IPS-18a (cell line): ENCODE measurements around the gene PRF1.
"Not testable (repeated sequence)": the region's sequence is repeated elsewhere in the genome, so short reads cannot be mapped to it uniquely, and the experiment has no call there.

Experiments
- H3K27ac ChIP-seq: one replicate; pipeline ENCODE4 v1.5.1; 2013; ENCODE audit warnings: low read length
- H3K27me3 ChIP-seq: one replicate; pipeline ENCODE4 v1.6.1; 2013; ENCODE audit warnings: mild to moderate bottlenecking, low read length; ENCODE audit not compliant: control insufficient read depth, insufficient read depth
- H3K36me3 ChIP-seq: one replicate; pipeline ENCODE4 v1.6.1; 2013; ENCODE audit warnings: low read depth, low read length; ENCODE audit not compliant: control insufficient read depth
- H3K4me1 ChIP-seq: one replicate; pipeline ENCODE4 v1.6.1; 2013; ENCODE audit warnings: low read depth, low read length; ENCODE audit not compliant: control insufficient read depth
- H3K4me3 ChIP-seq: one replicate; pipeline ENCODE4 v1.5.1; 2013; ENCODE audit warnings: low read length
- H3K9ac ChIP-seq: one replicate; pipeline ENCODE4 v1.6.1; 2013; ENCODE audit warnings: mild to moderate bottlenecking, low read length, moderate library complexity
- H3K9me3 ChIP-seq: one replicate; pipeline ENCODE4 v1.6.1; 2013; ENCODE audit warnings: low read depth, low read length; ENCODE audit not compliant: control insufficient read depth

The PRF1 gene

DNA sequence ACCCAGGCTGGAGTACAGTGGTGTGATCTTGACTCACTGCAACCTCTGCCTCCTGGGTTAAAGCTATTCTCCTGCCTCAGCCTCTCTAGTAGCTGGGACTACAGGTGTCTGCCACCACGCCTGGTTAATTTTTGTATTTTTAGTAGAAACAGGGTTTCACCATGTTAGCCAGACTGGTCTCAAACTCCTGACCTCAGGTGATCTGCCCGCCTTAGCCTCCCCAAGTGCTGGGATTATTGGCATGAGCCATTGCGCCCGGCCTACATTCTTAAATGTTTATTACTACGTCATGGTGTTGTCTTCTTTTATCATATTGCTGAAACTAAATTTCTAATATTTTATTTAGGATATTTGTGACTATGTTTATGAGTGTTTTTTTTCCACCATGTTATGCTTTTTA lies 21.4 kb downstream of the PRF1 start:
- H3K9me3 ChIP-seq, H3K27ac ChIP-seq, H3K4me3 ChIP-seq, H3K9ac ChIP-seq, H3K4me1 ChIP-seq, H3K36me3 ChIP-seq, H3K27me3 ChIP-seq: not testable (repeated sequence)

DNA sequence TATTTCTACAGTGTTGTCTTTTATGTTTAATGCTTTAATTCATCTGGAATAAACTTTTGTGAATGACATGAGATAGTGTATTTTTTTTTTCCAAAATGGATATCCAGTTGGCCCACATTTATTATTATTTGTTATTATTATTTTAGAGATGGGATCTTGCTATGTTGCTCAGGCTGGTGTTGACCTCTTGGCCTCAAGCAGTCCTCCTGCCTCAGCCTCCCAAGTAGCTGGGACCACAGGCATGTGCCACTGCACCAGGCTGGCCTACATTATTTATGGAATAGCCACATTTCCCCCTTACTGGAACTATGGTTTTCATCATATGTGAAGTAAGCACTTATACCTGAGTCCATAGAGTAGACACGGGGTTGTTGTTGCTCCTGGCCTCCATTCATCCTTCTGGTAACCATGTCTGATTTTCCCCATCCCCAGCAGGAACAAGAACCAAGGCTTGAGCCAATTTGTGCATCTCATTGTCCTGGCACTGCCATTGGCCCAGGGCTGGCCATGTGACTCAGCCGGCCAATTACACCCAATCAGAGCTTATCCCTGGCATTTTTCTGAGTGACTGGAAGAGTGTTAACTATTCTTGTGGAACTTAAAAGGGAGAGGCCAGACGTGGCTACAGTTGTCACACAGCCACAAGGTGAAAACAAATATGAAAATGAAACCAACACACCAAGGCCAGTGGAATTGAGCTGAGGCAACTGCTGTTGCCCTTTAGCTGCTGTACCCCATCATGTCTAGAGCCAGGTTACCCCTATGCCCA lies 23.1 kb downstream of the PRF1 start:
- H3K4me1 ChIP-seq: no peaks in the 10 kb centered on the region

DNA sequence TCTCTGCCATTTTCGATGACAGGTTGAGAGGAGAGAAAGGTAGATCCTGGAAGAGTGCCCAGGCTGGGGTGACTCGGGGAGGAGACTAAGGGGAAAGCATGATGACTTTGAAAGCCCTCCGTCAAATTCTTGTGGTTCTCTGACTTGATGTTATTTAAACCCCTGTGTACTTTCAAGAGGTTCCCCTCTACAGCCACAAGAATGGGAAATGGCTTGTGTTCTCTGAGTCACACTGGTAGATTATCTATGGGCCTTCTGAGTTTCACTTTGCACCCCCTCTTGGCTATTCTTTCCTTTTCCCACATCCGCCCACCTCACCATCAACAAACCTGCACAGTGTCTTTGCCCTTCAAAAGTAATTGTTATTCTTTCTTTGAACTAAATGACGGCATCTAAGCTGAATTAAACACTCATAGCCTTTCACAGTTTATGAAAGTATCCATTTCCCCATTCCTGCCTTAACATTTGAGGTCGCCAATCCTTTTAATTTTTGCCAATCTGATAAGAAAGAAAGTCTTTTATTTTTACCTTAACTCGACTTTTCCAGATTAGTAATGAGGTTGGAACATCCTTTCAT lies 24.1 kb downstream of the PRF1 start:
- no peaks in the 10 kb centered on the region for H3K27me3 ChIP-seq
- H3K36me3 ChIP-seq: no peaks in the 10 kb centered on the region
- no peak overlapping the region for H3K27ac ChIP-seq
- no peaks in the 10 kb centered on the region for H3K9me3 ChIP-seq
- H3K9ac ChIP-seq: no peak overlapping the region
- no peaks in the 10 kb centered on the region for H3K4me1 ChIP-seq
- H3K4me3 ChIP-seq: no peak overlapping the region

More for the DNA sequence above, 23.1 kb downstream of the PRF1 start:
- H3K27me3 ChIP-seq: no peaks in the 10 kb centered on the region
- H3K36me3 ChIP-seq: no peaks in the 10 kb centered on the region
- H3K4me3 ChIP-seq: no peak overlapping the region
- no peak overlapping the region for H3K27ac ChIP-seq
- no peaks in the 10 kb centered on the region for H3K9me3 ChIP-seq
- no peak overlapping the region for H3K9ac ChIP-seq

DNA sequence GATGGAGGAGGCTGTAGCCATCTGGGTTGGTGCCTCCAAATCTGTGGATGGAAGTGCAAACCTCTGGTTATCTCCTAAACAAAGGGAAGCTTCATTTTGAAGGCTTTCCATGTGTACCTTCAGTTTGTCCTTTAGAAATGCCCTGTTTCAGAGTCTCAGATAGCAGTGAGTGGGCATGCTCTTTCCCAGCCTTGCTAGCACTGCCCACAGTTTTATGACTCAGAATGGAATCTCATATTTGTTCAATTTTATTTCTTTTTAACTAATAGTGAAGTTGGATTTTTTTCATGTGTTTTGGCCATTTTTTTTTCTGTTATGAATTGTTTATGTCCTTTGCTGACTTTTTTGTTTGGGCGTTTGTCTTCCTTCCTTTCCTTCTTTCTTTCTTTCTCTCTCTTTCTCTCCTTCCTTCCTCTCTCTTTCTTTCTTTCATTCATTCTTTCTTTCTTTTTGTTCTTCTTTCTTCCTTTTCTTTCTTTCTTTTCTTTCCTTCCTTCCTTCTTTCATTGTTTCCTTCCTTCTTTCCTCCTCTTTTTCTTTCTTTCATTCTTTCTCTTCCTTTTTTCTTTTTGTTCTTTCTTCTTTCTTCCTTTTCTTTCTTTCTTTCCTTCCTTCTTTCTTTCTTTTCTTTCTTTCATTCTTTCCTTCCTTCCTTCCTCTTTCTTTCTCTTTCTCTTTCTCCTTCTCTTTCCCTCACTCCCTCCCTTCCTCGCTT lies 25.6 kb downstream of the PRF1 start:
- no peak overlapping the region for H3K27ac ChIP-seq
- H3K27me3 ChIP-seq: no peaks in the 10 kb centered on the region
- H3K9me3 ChIP-seq: no peaks in the 10 kb centered on the region
- no peak overlapping the region for H3K4me3 ChIP-seq
- H3K36me3 ChIP-seq: no peaks in the 10 kb centered on the region
- H3K9ac ChIP-seq: no peak overlapping the region
- no peaks in the 10 kb centered on the region for H3K4me1 ChIP-seq

DNA sequence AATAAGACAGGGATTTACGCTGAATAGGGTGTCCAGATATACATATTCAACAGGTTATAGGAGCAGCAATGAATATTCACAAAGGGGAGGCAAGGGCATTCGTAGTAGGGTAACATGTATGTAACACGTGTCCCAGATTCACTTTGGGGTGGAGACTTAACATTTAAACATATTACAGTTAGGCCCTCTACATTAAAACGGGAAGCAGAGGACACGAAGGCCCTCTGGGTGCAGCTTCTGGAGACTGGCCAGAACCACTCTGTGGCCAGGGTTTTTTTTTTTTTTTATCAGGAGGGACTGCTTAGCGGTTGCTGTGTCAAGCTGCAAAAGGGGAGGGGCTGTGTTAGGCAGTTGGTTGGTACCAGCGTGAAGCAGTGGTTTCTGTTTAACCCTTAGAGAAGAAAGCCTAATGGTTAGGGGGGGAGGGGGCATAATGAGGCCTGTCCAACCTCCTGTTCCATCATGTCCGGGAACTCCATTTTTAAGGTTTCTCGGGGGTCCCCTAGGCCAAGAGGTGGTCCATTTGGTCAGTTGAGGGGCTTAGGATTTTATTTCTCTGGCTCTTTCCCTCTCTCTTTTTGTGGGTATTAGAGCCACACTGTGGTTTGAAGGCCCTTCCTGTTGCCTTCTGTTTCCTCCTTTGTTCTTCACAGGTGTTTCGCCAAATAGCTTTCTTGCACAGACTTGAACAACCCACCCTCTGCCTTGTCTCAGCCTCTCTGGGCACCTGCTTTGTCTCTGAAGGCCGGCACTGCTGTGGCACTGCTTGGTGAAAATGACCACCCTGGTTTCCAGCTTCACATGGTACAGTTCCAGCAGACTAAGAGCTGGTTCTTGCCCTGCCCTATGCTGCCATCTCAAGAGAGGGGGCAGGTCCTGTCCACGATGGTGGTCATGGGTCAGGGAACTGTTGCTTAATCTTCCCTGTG lies 26.4 kb downstream of the PRF1 start:
- no peak overlapping the region for H3K27ac ChIP-seq
- H3K9ac ChIP-seq: no peak overlapping the region
- no peaks in the 10 kb centered on the region for H3K27me3 ChIP-seq
- no peak overlapping the region for H3K4me3 ChIP-seq
- H3K36me3 ChIP-seq: no peaks in the 10 kb centered on the region
- H3K4me1 ChIP-seq: no peaks in the 10 kb centered on the region
- no peaks in the 10 kb centered on the region for H3K9me3 ChIP-seq

DNA sequence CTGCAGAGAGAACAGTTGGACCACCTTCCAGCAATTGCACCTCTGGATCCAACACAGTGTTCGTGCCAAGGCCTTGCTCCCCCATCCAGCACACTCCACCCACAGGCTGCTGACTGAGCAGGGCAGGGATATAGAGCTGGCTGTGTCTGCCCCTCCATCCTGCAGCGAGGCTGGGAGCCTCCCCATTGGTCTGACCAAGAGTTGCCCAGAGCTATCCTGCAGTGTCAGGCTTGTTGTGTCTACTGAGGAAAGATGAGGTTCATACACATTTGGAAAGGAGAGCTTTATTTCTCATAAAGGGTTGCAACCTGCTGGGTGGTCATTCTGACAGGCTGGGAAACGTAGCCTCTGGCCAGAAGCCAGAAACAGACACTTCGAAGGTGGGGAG lies 27.1 kb downstream of the PRF1 start:
- Histone ChIP-seq H3K27me3 (no peaks in the 10 kb centered on the region), H3K9ac (no peak overlapping the region), H3K27ac (no peak overlapping the region), H3K36me3 (no peaks in the 10 kb centered on the region), H3K9me3 (no peaks in the 10 kb centered on the region), H3K4me3 (no peak overlapping the region), H3K4me1 (no peaks in the 10 kb centered on the region)

DNA sequence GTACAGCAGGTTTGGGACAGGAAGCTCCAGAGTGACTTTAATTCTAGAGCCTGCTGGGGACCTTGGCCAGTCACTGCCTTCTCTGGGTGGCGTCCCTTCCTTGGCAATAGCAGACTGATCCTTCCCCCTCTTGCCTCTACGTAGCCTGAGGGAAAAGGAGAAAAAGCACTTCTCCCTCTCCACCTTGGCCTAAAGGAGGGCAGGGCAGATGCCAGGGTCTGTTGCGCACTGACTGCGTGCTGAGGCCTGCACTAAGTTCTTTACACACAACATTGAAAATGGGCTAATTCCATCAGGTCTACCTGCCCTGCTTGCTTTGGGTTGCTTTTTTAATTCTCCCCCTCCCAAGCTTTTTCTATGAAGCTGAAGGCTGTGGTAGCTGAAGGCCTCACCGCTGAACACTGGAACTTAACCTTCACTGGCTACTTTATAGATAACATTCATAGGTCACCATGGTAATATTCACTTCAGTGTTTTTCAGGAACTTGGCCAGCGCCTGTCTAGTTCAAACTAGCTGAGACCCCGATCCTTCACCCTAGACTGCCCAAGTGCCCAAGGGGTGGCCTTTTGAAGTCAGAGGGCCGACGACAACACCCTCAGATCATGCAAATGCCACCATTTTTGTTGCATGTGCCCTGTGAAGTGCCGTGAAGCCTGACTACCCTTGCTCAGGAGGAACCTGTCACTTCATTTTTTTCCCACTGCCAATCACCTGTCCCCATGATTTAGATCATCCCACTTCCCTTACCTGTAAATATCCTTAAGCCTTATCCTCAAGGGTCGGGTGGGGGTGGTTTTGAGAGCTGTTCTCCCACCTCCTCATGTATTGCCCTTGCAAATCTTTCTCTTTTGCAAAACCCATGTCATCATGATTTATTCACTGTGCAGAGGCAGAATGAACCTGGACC lies 28.7 kb downstream of the PRF1 start:
- H3K4me3 ChIP-seq: no peak overlapping the region
- no peaks in the 10 kb centered on the region for H3K27me3 ChIP-seq
- H3K36me3 ChIP-seq: no peaks in the 10 kb centered on the region
- no peaks in the 10 kb centered on the region for H3K4me1 ChIP-seq
- no peaks in the 10 kb centered on the region for H3K9me3 ChIP-seq
- H3K9ac ChIP-seq: no peak overlapping the region
- no peak overlapping the region for H3K27ac ChIP-seq

DNA sequence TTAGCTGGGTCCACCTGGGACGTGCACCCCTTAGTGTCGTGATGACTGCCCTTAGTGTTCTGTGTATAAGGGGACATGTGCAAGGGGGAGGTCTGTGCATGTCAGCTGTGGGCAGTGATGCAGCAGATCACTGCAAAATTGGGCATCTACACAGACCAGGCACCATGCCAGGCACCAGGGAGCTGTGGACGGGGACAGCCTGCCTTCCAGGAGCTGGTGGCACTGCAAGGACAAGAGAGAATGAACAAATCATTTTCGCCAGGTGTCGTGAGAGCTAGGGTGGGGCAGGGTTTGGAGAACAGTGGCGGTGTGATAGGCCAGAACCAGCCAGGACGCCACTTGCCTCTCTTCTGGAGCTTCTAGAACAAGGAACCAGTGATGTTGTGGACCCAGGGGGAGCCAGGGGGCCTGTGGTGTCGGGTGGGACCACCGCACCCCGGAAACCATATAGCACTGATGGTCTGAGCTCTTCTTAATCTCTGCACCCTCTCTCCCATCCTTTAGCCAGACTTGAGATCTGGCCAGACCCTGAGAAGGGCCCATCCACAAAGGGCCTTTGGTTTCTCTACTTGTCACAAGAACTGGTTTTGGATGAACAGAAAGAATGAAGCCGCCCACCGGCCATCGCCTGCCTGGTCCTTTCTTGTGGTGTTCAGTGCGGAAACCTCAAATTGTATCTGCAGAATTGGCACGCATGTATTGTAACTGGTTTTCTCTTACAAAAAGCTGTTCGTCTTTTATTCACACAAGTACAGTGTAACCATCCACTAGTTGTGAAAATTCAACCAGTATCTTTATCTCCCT lies 30.7 kb downstream of the PRF1 start:
- H3K36me3 ChIP-seq: no peaks in the 10 kb centered on the region
- H3K4me1 ChIP-seq: no peaks in the 10 kb centered on the region
- no peak overlapping the region for H3K4me3 ChIP-seq
- H3K9ac ChIP-seq: no peak overlapping the region
- no peaks in the 10 kb centered on the region for H3K9me3 ChIP-seq
- H3K27me3 ChIP-seq: no peaks in the 10 kb centered on the region
- no peak overlapping the region for H3K27ac ChIP-seq

DNA sequence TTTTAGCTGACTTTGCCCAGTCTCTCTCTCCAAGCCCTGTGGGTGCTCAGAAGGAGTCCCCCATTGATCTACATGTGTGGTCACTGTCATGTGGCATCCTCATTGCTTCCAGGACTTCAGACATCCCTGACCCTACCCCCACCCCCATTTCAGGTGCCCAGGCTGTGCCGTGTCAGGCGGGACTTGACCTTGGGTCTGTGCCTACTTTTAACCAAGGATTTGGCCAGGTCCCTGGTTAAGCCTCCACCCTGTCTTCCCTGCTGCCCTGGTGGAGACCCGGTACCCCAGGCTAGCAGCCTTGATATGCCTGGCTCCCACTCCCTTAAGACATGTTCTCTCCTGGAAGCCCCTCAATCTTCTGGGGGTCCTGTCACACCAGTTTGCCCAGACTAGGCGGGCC lies 31.3 kb downstream of the PRF1 start:
- no peaks in the 10 kb centered on the region for H3K4me1 ChIP-seq
- no peaks in the 10 kb centered on the region for H3K9me3 ChIP-seq
- H3K36me3 ChIP-seq: no peaks in the 10 kb centered on the region
- no peak overlapping the region for H3K9ac ChIP-seq
- H3K27ac ChIP-seq: no peak overlapping the region
- H3K4me3 ChIP-seq: no peak overlapping the region
- no peaks in the 10 kb centered on the region for H3K27me3 ChIP-seq

DNA sequence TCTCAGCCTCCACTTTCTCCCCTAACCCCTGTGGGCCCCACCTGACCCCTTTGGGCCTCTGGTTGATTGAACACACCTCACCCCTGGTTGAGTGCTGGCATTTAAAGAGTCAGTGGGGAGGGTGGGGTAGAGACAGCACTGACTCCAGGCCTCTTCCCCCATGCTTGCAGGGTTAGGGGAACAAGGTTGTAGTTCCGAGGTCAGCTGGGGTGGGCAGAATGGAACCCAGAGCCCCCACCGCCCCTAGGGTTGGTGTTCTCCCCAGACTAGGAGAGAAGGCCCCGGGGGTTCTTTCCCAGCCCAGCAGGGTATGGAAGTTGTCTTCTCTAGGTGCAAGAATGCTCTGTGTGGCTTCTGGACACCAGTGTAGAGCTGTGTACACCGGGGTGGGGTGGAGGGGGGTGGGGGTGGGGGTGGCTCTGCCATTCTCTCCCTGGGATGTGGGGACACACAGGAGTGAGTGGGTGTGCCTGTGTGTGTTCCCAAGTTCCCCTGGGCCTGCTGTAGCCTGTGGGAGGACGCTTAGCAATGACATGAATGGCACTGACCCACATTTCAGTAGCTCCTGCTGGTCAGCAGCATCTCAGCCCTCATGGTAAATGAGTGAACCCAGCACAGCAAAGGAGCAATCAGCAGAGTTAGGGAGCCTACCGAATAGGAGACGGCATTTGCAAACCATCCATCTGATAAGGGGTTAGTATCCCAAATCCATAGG lies 33.6 kb downstream of the PRF1 start:
- Histone ChIP-seq H3K27me3 (no peaks in the 10 kb centered on the region), H3K27ac (no peak overlapping the region), H3K36me3 (no peaks in the 10 kb centered on the region), H3K4me1 (no peaks in the 10 kb centered on the region), H3K4me3 (no peak overlapping the region), H3K9ac (no peak overlapping the region), H3K9me3 (no peaks in the 10 kb centered on the region)
